Activated CD4-positive, alpha-beta T cell treated with anti-CD3 and anti-CD28 coated beads for 24 hours (primary cell): ENCODE measurements around the gene MAEL.
A peak's percentile ranks its signal among the peaks of the same experiment; 100 is the strongest.
"Not testable (repeated sequence)": the region's sequence is repeated elsewhere in the genome, so short reads cannot be mapped to it uniquely, and the experiment has no call there.

Experiments used
- DNase-seq, 2 donors: peaks; one replicate each; pipeline ENCODE4 v3.0.0-alpha.2; 2020; ENCODE audit warnings: low read depth in 2 of 2

Gene MAEL

GRCh38 chr1:166977951-166978350, 11.1 kb upstream of the MAEL start:
- no peak for DNase-seq

GRCh38 chr1:166978821-166979220, 10.3 kb upstream of the MAEL start:
- DNase-seq, result no peak

GRCh38 chr1:166980383-166980782, 8.7 kb upstream of the MAEL start:
- DNase-seq, result no peak

DNA sequence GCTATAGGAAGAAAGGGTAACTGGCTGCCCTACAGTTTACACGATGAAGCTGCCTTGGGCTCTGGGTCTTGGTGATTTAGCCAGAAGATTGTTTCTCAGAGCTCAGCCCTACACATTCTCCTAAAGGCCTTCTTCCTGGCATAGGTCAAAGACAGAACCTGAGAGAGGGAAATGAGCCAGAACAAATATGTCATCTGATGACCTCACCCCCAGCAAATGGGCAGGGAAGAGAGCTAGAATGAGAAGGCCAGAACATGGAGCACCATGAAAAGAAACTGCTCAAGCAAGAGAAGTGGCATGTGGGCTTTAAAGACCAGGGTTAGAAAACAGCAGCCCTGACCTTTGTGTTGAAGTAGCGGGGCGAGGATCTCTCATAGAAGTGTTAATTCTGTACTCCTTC, 8.3 kb upstream of the MAEL start:
- DNase-seq, result no peak

GRCh38 chr1:166981589-166981988, 7.5 kb upstream of the MAEL start:
- no peak for DNase-seq

- DNase-seq, result no peak
Measured at GRCh38 chr1:166999075-166999474, 10.0 kb downstream of the MAEL start.

DNA sequence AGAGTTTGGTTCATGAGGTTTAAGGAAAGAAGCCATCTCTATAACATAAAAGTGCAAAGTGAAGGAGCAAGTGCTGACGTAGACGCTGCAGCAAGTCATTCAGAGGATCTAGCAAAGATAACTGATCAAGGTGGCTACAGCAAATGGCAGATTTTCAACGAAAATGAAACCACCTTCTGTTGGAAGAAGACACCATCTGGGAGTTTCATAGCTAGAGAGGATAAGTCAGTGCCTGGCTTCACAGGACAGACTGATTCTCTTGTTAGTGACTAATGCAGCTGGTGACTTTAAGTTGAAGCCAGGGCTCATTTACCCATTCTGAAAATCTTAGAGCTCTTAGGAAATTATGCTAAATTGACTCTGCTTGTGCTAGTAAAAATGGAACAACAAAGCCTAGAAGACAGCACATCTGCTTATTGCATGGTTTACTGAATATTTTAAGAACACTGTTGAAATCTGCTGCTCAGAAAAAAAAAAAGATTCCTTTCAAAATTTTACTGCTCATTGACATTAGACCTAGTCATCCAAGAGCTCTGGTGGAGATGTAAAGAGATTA, 10.5 kb downstream of the MAEL start:
- DNase-seq, result no peak

GRCh38 chr1:167000546-167000945, 11.5 kb downstream of the MAEL start:
- DNase-seq, result no peak

DNA sequence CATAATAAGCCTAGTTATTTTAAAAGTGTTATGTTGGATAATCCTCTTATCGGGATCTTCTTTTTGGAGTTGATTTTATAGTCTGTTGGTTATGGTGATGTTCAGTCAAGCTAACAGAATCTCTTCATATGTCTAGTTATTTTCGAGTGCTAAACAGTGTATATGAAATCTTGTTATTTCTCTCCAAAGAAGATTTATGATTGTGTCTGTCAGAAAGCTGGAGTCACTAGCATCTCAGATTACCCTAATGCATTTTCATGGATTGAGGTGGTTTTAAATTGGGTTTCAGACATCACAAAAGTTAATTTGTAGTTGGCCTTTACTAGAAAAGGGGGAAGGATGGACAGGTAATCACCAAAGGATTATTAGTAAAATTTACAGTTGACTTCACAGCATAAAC, 13.3 kb downstream of the MAEL start:
- no peak for DNase-seq

DNA sequence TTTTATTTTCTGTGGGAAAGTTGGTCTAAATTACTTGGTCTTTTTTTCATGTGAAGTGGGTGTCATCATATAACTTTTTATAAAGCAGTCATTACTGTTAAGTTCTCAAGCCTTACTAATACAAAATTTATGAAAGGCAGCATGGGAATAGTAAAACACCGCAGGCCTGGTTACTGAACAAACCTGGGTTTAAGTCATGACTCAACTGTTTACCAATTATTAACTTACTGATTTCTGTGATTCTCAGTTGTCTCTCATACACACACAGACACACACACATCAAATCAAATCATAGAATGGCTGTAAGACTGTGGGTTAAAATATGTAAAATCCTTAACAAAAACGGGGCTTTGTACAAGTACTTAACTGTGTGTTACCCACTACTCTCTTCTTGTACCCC, 14.6 kb downstream of the MAEL start:
- no peak for DNase-seq

DNA sequence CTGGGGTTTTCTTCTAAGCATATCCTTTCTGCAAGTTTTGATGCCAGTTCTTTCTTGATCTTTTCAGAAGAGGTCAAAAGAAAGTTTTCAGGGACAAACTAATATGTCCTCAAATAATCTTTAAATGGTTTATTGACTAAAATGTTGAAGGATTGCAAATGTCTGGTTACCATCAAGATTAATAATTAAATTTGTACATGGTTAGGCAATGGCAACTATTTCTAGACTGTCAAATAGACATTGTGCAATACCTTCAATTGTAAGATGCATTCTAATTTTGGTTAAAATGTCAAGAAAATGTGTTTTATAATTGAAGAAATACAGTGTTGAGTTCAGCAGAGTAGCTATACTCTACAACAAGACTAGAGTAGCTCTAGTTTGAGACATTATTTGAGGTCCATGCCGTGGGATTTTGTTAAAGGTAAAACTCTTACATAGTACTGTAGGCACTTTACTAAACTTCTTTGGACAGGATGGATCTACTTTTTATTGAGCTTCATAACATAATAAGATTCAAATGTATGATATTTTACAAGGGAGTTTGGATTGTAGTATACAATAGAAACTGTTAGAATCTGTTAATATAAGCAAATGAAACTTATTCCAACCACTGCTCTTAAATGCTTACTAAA, 22.6 kb downstream of the MAEL start:
- DNase-seq, result no peak

DNA sequence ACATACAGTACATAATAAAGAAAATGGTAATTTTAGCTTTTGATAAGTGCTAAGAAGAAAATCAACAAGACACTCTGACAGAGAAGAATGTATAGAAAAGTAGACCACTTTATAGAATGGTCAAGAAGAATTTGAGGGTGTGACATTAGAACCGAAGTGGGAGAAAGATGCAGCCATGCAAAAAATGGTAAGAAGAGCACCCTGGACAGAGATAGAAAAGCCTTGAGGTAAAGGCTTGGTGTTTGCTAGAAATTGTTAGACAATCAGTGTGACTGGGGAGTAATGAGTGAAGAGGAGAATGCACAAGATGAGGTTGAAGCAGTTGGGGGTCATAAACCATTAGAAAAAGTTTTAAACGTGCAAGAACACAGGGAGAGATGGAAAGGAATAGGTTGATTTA, 23.5 kb downstream of the MAEL start:
- DNase-seq, result no peak

- DNase-seq, result no peak
Measured at GRCh38 chr1:167013108-167013929, 24.2 kb downstream of the MAEL start.

DNA sequence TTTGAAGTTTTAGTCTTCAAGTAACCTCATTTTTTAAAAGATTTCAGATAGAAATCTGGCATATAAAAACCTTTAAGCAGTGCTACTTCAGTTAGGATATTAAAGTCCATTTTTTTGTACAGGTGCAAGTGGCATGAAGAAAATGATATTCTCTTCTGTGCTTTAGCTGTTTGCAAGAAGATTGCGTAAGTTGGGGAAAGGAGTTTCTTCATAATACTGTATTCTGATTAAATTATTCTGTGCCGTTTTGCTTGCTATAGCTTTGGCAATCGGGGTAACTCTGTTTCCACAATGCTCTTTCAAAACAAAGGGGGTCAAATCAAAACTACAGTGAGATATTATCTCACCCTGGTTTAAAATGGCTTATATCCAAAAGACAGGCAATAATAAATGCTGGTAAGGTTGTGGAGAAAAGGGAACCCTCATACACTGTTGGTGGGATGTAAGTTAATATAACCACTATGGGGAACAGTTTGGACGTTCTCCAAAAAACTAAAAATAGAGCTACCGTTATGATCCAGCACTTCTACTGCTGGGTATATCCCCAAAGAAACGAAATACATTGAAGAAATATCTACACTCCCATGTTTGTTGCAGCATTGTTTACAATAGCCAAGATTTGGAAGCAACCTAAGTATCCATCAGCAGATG, 27.1 kb downstream of the MAEL start:
- no peak for DNase-seq

GRCh38 chr1:167022384-167022783, 33.3 kb downstream of the MAEL start:
- DNase-seq, result no peak

GRCh38 chr1:167029553-167029952, 40.5 kb downstream of the MAEL start:
- not testable (repeated sequence) for DNase-seq

GRCh38 chr1:167033646-167034045, 44.6 kb downstream of the MAEL start:
- no peak for DNase-seq

- DNase-seq, result peak; percentile 37 to 57
Measured at GRCh38 chr1:167043752-167044488, 54.8 kb downstream of the MAEL start.

DNA sequence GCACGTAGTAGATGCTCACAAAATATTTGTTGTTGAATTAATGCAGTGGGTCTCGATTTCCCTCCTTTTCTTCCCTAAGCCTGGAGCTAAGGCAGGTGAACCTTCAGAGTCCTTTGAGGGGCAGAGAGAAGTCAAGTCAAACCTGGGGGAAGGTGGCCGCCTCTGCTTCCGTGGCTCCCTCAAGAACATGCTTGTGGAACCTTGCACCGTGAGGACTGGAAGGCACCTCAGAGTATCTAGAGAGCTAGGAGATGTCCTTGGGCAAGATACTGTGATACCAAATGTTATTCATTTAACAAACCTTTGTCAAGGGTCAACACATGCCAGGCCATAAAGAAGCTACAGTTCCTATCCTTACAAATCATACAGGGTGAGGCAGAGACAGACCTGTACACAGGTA, 62.8 kb downstream of the MAEL start:
- DNase-seq, result no peak

DNA sequence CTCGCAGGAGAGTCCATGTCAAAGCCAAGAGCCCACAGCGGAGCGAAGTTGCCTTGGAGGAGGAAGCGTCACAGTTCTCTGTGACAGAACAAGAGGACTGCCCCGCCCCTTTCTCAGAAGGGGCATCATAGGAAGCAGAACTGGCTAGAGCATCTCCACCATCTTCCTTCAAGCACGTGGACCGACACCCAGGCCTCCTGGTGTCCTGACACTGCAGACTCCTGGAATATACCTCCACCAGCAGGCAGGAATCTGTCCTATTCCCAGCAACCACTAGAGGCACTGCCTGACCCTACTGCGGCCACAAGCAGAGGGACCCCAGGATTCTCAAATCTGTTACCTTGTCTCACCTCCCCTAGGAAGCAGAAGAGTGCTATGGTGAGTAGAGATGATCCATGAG, 63.3 kb downstream of the MAEL start:
- DNase-seq, result no peak

- DNase-seq, result no peak
Measured at GRCh38 chr1:167054531-167054930, 65.5 kb downstream of the MAEL start.
